Fibroblast of mammary gland (primary cell): ENCODE data around the gene PCNX1.

Source experiments
- DNase-seq: peaks from one replicate; pipeline ENCODE4 v3.0.0-alpha.2; 2010; ENCODE audit warnings: low read depth
- H3K4me3 ChIP-seq: 2 replicates; pipeline ENCODE4 v1.5.1; 2011; ENCODE audit warnings: low read depth, mild to moderate bottlenecking, low read length, moderate library complexity; ENCODE audit not compliant: control insufficient read depth
- TF ChIP-seq, protein P1 (sequence below): conservative IDR thresholded peaks from 2 replicates; pipeline ENCODE4 v1.5.1; 2011; ENCODE audit warnings: low read depth, low read length, inconsistent platforms; ENCODE audit not compliant: control insufficient read depth, insufficient read depth

The PCNX1 gene

DNA sequence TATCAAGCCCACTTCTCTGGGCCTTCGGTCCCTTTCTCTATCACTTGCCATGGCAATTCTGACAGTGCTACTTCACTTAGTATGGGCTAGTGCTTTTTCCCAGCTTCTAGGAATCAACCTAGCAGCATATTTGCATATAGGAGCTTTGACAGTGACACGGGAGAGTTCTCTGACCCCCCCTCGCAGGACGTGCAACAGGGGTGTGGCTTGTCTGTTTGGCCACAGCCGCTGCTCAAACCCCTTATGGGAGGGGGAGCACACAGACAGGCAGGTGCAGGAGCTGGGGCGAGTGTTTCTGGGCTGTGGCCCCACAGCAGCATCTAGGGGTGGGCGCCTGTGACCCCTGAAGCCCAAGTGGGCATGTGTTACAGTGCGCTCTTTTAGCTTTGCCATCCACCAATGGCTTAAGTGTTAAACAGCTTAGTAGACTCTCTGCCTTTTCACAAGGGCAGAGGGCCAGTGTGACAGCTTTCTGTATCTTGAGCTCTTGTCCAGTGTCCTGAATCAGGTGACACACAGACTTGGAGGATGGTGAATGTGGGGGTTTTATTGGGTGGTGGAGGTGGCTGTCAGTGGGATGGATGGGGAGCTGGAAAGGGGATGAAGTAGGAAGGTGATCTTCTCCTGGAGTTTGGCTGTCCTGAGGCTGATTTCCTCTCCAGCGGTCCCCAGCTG, 229.3 kb downstream of the PCNX1 start:
- no peak overlapping the region for H3K4me3 ChIP-seq
- DNase-seq = no peak
- TF ChIP-seq, protein P1, sequence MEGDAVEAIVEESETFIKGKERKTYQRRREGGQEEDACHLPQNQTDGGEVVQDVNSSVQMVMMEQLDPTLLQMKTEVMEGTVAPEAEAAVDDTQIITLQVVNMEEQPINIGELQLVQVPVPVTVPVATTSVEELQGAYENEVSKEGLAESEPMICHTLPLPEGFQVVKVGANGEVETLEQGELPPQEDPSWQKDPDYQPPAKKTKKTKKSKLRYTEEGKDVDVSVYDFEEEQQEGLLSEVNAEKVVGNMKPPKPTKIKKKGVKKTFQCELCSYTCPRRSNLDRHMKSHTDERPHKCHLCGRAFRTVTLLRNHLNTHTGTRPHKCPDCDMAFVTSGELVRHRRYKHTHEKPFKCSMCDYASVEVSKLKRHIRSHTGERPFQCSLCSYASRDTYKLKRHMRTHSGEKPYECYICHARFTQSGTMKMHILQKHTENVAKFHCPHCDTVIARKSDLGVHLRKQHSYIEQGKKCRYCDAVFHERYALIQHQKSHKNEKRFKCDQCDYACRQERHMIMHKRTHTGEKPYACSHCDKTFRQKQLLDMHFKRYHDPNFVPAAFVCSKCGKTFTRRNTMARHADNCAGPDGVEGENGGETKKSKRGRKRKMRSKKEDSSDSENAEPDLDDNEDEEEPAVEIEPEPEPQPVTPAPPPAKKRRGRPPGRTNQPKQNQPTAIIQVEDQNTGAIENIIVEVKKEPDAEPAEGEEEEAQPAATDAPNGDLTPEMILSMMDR = no peak

DNA sequence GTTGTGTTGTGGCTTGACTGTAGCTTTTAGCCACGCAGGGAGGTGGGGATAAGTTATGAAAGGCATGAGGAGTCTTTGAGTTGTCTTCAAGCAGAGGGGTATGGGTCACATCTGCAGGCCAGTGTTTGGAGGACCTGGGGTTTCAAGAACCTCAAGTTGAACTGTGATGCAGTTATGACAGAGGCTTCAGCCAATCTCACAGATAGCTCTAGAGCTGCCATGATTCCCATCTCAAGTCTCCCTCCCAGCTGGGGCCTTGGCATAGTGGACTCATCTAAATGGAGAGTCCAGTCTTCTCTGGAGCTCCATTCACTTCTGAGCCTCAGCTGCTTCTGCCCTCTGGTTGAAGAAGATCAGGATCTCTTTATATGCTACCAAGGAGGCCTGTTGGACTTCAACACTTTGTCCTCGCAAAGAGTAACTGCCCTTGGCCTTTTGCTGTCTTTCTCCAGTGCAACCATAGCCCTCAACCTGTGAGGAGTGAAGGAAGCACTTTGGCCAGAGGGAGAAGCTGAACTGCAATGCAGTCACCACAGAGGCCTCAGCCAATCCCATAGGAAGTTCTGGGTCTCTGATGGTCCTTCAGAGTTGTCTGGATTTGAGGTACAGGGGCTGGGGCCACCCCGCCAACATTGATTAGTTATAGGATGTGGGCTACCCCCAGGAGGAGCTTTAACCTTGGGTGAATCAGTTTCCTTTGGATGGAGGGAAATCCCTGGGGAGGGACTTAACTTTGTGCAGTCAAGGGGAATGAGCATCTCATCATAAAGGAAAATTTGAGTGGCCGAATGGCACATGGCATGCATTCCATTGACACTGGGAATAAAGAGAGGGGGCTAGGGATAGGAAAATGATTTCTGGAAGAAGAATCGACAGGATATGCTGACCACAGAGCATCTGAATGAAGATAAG, 230.5 kb downstream of the PCNX1 start:
- TF ChIP-seq, protein P1 = no peak
- no peak overlapping the region for H3K4me3 ChIP-seq
- DNase-seq = peak; percentile 17

DNA sequence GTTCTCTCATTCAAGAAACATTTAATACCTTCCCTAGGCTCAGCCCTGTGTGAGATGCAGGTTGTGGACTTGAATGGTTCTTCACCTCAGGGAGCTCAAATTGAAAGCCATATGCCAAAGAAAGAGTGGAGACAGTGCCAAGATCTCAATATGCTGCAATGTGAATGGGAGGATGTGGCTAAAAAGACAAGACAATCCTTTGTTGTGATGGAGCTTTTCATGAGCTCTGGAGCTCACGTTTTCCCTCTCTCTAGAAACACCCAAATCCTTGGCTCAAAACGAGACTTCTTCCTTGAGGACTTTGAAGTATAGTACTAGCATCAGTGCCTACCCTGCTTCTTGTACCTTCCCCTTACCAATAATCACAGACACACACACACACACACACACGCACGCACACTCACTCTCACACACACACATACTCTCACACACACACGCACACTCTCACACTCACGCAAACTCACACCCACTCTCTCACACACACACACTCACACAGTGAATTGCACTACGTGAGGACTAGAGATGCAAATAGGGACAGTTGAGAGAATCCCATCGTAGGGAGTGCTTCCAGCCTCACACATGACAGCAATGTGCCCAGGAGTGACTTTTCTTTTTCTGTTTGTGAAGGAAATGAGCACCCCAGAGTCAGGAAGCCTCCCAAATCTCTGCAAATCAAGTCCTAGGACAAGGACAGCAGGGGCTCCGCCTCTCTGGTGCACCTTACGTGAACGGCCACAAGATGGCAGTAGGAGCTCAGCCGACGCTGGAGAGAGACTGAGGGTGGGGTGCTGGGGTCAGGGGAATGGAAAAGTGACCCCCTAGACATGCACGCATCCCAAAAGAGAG, 231.4 kb downstream of the PCNX1 start:
- TF ChIP-seq, protein P1 = peak; percentile 91
- peak; percentile 59 for DNase-seq
- H3K4me3 ChIP-seq = peak overlapping the region; percentile 9

DNA sequence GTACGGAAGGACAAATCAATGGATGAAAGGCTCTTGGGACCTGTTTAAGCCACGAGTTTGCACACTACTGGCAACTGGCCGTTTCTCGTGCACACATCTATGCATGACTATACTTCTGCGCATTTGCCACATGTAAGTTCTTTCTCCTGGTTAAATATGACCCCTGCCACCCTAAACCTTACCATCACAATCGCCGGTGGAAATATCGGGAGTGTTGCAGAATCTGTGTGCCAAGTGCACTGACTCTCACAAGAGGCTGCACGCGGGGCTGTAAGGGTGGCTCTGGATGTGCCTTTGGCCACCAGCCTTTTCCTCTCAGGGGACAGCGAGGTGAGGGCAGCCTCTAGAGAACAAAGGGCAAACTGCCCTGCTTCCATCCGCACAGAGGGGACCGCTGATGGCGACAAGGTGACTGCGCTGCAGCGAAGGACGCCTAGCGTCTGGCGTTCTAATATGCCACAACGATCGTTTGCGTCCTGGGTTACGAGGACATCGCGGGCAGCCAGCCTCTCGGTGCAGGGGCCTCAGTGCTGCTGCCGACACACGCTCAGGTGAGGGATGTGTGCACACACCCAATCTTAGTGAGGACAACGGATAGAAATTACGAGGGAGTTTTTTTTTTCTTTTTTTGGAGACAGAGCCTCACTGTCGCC, 232.2 kb downstream of the PCNX1 start:
- peak overlapping the region; percentile 9 for H3K4me3 ChIP-seq
- TF ChIP-seq, protein P1 = no peak
- DNase-seq = no peak

DNA sequence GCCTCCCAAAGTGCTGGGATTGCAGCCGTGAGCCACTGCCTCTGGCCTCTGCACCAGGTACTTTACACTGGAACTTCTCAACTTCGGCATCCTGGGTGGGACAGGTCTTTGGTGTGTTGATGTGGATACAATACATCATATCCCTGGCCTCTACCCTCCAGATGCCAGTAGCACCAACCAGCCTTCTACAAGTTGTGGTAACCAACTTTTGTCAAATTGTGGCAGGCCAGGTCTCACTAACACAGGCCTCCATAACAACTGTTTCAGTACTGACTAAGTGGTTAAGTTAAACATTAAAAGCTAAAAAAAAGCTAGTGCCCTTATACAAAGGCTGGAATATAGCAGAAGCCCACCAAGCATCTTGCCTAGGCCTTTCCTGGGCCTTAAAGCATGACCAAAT, 232.9 kb downstream of the PCNX1 start:
- DNase-seq = no peak
- TF ChIP-seq, protein P1 = no peak
- H3K4me3 ChIP-seq = no peak overlapping the region

DNA sequence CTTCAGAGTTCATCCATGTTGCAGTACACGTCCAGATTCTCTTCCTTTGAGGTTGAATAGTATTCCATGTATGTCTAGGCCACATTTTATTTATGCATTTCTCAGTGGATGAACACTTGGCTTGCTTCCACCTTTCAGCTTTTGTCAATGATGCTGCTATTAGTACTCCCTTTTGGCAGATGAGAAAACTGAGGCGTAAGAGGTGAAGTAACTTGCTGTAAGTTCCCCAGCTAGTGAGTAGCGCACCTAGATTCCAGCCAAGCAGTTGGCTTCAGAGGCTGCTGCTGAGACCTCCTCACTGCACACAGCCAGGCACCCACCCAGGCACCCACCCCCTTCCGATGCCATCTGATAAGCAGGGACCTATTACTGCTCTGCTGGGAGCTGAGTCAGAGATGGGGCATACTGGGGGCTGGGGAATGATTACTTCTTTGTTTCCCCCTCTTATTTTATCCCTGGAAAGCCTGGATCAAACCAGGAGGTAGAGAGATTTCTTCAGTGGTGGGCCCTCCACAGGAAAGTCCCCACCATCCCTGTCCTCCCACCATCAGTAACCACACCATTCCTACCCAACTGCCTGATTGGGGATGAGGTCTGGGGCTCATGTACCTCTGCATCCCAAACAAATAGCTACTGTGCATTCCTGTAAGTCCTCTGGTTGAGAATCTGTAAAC, 234.6 kb downstream of the PCNX1 start:
- TF ChIP-seq, protein P1 = no peak
- H3K4me3 ChIP-seq = no peak overlapping the region
- peak; percentile 42 for DNase-seq
